ENCODE measurements around the gene RPS3A. TPM values are rescaled to one million over a fixed set of nuclear protein-coding genes. Genes with fewer than 3 reads are reported as not detected.

Gene RPS3A
- polyA plus RNA-seq, 2 of the 4 experiments (the other 2 are of a cell fraction): 2,183 to 2,957 TPM

GRCh38 chr4:151148261-151148660 lies 48.8 kb downstream of the RPS3A start:
- DNase-seq (ENCODE audit: low read depth in 1 of 2, low spot score in 1 of 2) (no peak), ATAC-seq (no peak), FAIRE-seq (no peak)
- ChIA-PET POLR2A (no interaction called here), CTCF (interaction anchor here (1.0 kb wide), 1 partner anchor 30 kb away, joined by 4 read pairs; no protein-coding TSS in a partner anchor)
- no peak overlapping the region for H3K4me3 ChIP-seq
- no peaks in the 10 kb centered on the region for H3K9me3 ChIP-seq
- no peak overlapping the region for H3K4me2 ChIP-seq
- TF ChIP-seq MAZ (IDR thresholded peaks at IDR 0.05; ENCODE audit: borderline replicate concordance, low read depth, low read length): no peak
- no peak for TF ChIP-seq HES2 (IDR thresholded peaks at IDR 0.05)
- TF ChIP-seq CBX2 (IDR thresholded peaks at IDR 0.05; ENCODE audit: borderline replicate concordance, low read depth): no peak
- WGBS (ENCODE audit: missing lambda C conversion rate): 91% methylated on average over 4 of the region's 4 CpGs
- H3K4me1 ChIP-seq: no peaks in the 10 kb centered on the region
- H3K27ac ChIP-seq: no peak overlapping the region

- no peak overlapping the region for H3K4me3 ChIP-seq
- ATAC-seq (no peak), DNase-seq (ENCODE audit: low read depth in 1 of 2, low spot score in 1 of 2) (no peak), FAIRE-seq (no peak)
- no peak overlapping the region for H3K27ac ChIP-seq
- no peaks in the 10 kb centered on the region for H3K9me3 ChIP-seq
- WGBS (ENCODE audit: missing lambda C conversion rate): 97% methylated on average over 9 of the region's 9 CpGs
- H3K4me2 ChIP-seq: no peak overlapping the region
- no peaks in the 10 kb centered on the region for H3K4me1 ChIP-seq
- ChIA-PET CTCF (no interaction called here), POLR2A (no interaction called here)
- TF ChIP-seq FOSL2 (IDR thresholded peaks at IDR 0.05) (no peak), FOSL2 (CRISPR knock-in tag; IDR thresholded peaks at IDR 0.05) (no peak), BCL3 (IDR thresholded peaks at IDR 0.05) (no peak), RARB (CRISPR knock-in tag; IDR thresholded peaks at IDR 0.05) (no peak), MAFK (IDR thresholded peaks at IDR 0.05; ENCODE audit: partially characterized antibody) (peak; percentile 82)
These were observed 51.6 kb downstream of the RPS3A start for GRCh38 chr4:151150821-151151580.

GRCh38 chr4:151152028-151152427 lies 52.6 kb downstream of the RPS3A start:
- Histone ChIP-seq H3K27ac (no peak overlapping the region), H3K4me3 (no peak overlapping the region), H3K9me3 (no peaks in the 10 kb centered on the region), H3K4me1 (no peaks in the 10 kb centered on the region), H3K4me2 (no peak overlapping the region)
- no peak for FAIRE-seq
- TF ChIP-seq MAX (IDR thresholded peaks at IDR 0.05): no peak
- ChIA-PET CTCF (interaction anchor here (0.6 kb wide), 1 partner anchor 9 kb away, joined by 3 read pairs; no protein-coding TSS in a partner anchor), POLR2A (no interaction called here)
- 13% methylated on average over 1 of the region's 1 CpG for WGBS (ENCODE audit: missing lambda C conversion rate)
- ATAC-seq: peak in 1 of 2 experiments; percentile 35; a peak in 1 of 6 replicates
- peak in 1 of 2 experiments; percentile 4 for DNase-seq (ENCODE audit: low read depth in 1 of 2, low spot score in 1 of 2)

- 96% methylated on average over 2 of the region's 2 CpGs for WGBS (ENCODE audit: missing lambda C conversion rate)
- H3K27ac ChIP-seq: no peak overlapping the region
- no peak for TF ChIP-seq BHLHE40 (IDR thresholded peaks at IDR 0.05; ENCODE audit: low read depth, low read length)
- H3K4me1 ChIP-seq: no peaks in the 10 kb centered on the region
- POLR2A ChIA-PET: no interaction called here
- DNase-seq (ENCODE audit: low read depth in 1 of 2, low spot score in 1 of 2) (no peak), ATAC-seq (no peak), FAIRE-seq (no peak)
- no peak overlapping the region for H3K4me2 ChIP-seq
- H3K9me3 ChIP-seq: no peaks in the 10 kb centered on the region
- CTCF ChIA-PET: no interaction called here
- H3K4me3 ChIP-seq: no peak overlapping the region
These were observed 54.2 kb downstream of the RPS3A start for GRCh38 chr4:151153585-151153984.

Small RNAs within 50 kb of the gene (small RNA-seq; reads per million reads assigned to genes)
- gene SNORD73A: 0 reads per million in 6 experiments
- 0 to 5.7 (median 0) reads per million in 6 experiments for gene SNORD73B

Other genes with a start within 250 kb of the RPS3A start
- gene LRBA, start 84.3 kb upstream of the RPS3A start, polyA plus RNA-seq (2011; rRNA removed): 24.3 and 25.1 TPM in 2 replicates
- gene LRBA, start 84.3 kb upstream of the RPS3A start, polyA plus RNA-seq (2017; fragmentation: RNase III; extraction: RNeasy Plus Mini Kit Qiagen cat#74134 plus additional on column Dnase treatment): 9.2 to 10.7 TPM (median 9.8 TPM) in 3 replicates
- not detected in 2 replicates for gene PRSS48, start 177.5 kb downstream of the RPS3A start, polyA plus RNA-seq (2011; rRNA removed)
- gene PRSS48, start 177.5 kb downstream of the RPS3A start, polyA plus RNA-seq (2017; fragmentation: RNase III; extraction: RNeasy Plus Mini Kit Qiagen cat#74134 plus additional on column Dnase treatment): not detected in 3 replicates
- 22.9 and 23.1 TPM in 2 replicates for gene SH3D19, start 226.0 kb downstream of the RPS3A start, polyA plus RNA-seq (2011; rRNA removed)
- 14.0 to 16.2 TPM (median 15.3 TPM) in 3 replicates for gene SH3D19, start 226.0 kb downstream of the RPS3A start, polyA plus RNA-seq (2017; fragmentation: RNase III; extraction: RNeasy Plus Mini Kit Qiagen cat#74134 plus additional on column Dnase treatment)

Measured in A549 (cell line).